HepG2 (cell line): ENCODE results near the gene GNG7. TPM values are rescaled to one million over a fixed set of nuclear protein-coding genes. Genes with fewer than 3 reads are reported as not detected.
A peak's percentile ranks its signal among the peaks of the same experiment; 100 is the strongest.

Experiments used
- ARID5B ChIP-seq: IDR thresholded peaks from 2 replicates; pipeline ENCODE4 v1.4.0; 2020; ENCODE audit warnings: mild to moderate bottlenecking, missing genetic modification reagents
- CENPT ChIP-seq: sonication (generic); formaldehyde crosslinking; IDR thresholded peaks from 2 replicates; pipeline ENCODE4 v1.8.0; 2022; ENCODE audit warnings: low read depth, mild to moderate bottlenecking, moderate library complexity, missing genetic modification reagents
- ETV5 ChIP-seq: IDR thresholded peaks from 2 replicates; pipeline ENCODE4 v1.6.1; 2018; ENCODE audit warnings: missing biosample characterization, missing genetic modification reagents, inconsistent platforms, borderline replicate concordance
- MED13 ChIP-seq: sonication (generic); formaldehyde crosslinking; IDR thresholded peaks from 2 replicates; pipeline ENCODE4 v1.5.0; 2020; ENCODE audit warnings: missing genetic modification reagents
- NCOR1 ChIP-seq: fragments of 200-600 bp; sonication (generic); IDR thresholded peaks from 2 replicates; pipeline ENCODE4 v1.7.0; 2017; ENCODE audit warnings: antibody characterized with exemption, low read length, borderline replicate concordance
- PATZ1 ChIP-seq: sonication (generic); formaldehyde crosslinking; IDR thresholded peaks from 2 replicates; pipeline ENCODE4 v1.4.0; 2020; ENCODE audit warnings: missing genetic modification reagents
- PRMT3 ChIP-seq: sonication (generic); formaldehyde crosslinking; IDR thresholded peaks from 2 replicates; pipeline ENCODE4 v1.8.1; 2022; ENCODE audit warnings: low read depth, mild to moderate bottlenecking, moderate library complexity, missing genetic modification reagents, borderline replicate concordance
- TFE3 ChIP-seq: IDR thresholded peaks from 2 replicates; pipeline ENCODE4 v1.6.1; 2016
- ZBTB7B ChIP-seq: sonication (generic); formaldehyde crosslinking; IDR thresholded peaks from 2 replicates; pipeline ENCODE4 v1.4.0; 2020; ENCODE audit warnings: missing genetic modification reagents
- ZNF329 ChIP-seq: sonication (generic); formaldehyde crosslinking; IDR thresholded peaks from 2 replicates; pipeline ENCODE4 v1.9.0; 2021; ENCODE audit warnings: low read depth, mild to moderate bottlenecking, missing genetic modification reagents
- ZNF691 ChIP-seq: sonication (generic); formaldehyde crosslinking; IDR thresholded peaks from 2 replicates; pipeline ENCODE4 v1.4.0; 2020; ENCODE audit warnings: missing genetic modification reagents, low read depth, mild to moderate bottlenecking, borderline replicate concordance
- ZNF770 ChIP-seq: sonication (generic); formaldehyde crosslinking; IDR thresholded peaks from 2 replicates; pipeline ENCODE4 v1.5.0; 2020; ENCODE audit warnings: mild to moderate bottlenecking, missing genetic modification reagents
- polyA plus RNA-seq, 8 experiments: library from polyadenylated mRNA; depleted of rRNA in 3 of 8; stranded (reverse) in 7 of 8; unstranded in 1 of 8; fragments of >200 nt; fragmentation: Illumina TruSeq in 4 of 8; extraction: Trizol in 4 of 8; gene quantifications; 2 replicates each; pipeline versions ENCODE4 v1.2.1 to v1.2.3, GENCODE V29; 2011 to 2016; ENCODE audit warnings: low read depth in 4 of 8, missing spikeins in 1 of 8, mixed read lengths in 1 of 8; ENCODE audit not compliant: insufficient read depth in 1 of 8
- total RNA-seq, 5 experiments: library from RNA; depleted of rRNA; stranded (reverse); fragments of >200 nt; fragmentation: Illumina TruSeq; extraction: Trizol; gene quantifications; 2 replicates each; pipeline ENCODE4 v1.2.3, GENCODE V29; 2016; ENCODE audit warnings: low read depth in 1 of 5

The GNG7 gene
- total and polyA plus RNA-seq, 2 of the 13 experiments (the other 11 are each of a cell fraction or from before 2014, with no cell fraction given) = 1.4 to 3.3 TPM

GRCh38 chr19:2629491-2630351 is 72.8 kb downstream of the GNG7 start (continued):
- TF ChIP-seq ARID5B (CRISPR knock-in tag) (peak; percentile 62; the same call in 1 of the 2 replicates), PATZ1 (peak; percentile 60; the same call in 1 of the 2 replicates), ZBTB7B (CRISPR knock-in tag) (no peak), ETV5 (CRISPR knock-in tag) (peak; percentile 47; the same call in 1 of the 2 replicates), ZNF770 (CRISPR knock-in tag) (no peak), NCOR1 (peak; percentile 55; the same call in 1 of the 2 replicates), CENPT (no peak), ZNF329 (no peak), MED13 (no peak), TFE3 (CRISPR knock-in tag) (peak; percentile 58; the same call in 1 of the 2 replicates), ZNF691 (0 out of 2 replicates have a peak, but pooled peaks have one; percentile 37), PRMT3 (no peak)
